Activated naive CD4-positive, alpha-beta T cell treated with anti-CD3 and anti-CD28 coated beads, Interleukin-2, amount 10 ng/mL, durations not matched to agents 7 days and 5 days (primary cell): ENCODE measurements around the gene ADD3.

Source experiments
- CTCF ChIA-PET: fragments of 350-600 bp; sonication (Branson Sonifier 250); formaldehyde crosslinking; loops from one replicate; lab custom pipeline; 2021; ENCODE audit warnings: antibody characterized with exemption; lab: Charles Lee
- DNase-seq: peaks from one replicate; pipeline ENCODE4 v3.0.0-alpha.2; 2020
- H3K27ac Mint-ChIP-seq: one replicate; pipeline ENCODE4 v1.8.0; 2021; ENCODE audit warnings: mild to moderate bottlenecking, moderate library complexity, mixed read lengths
- H3K27me3 Mint-ChIP-seq: one replicate; pipeline ENCODE4 v1.8.0; 2021; ENCODE audit warnings: mild to moderate bottlenecking, mixed read lengths
- H3K36me3 Mint-ChIP-seq: one replicate; pipeline ENCODE4 v1.8.0; 2021; ENCODE audit warnings: mixed read lengths
- H3K4me1 Mint-ChIP-seq: one replicate; pipeline ENCODE4 v1.8.0; 2021; ENCODE audit warnings: mixed read lengths
- H3K4me3 Mint-ChIP-seq: one replicate; pipeline ENCODE4 v1.8.0; 2021; ENCODE audit warnings: mild to moderate bottlenecking, moderate library complexity, mixed read lengths
- H3K9me3 Mint-ChIP-seq: one replicate; pipeline ENCODE4 v1.8.0; 2021; ENCODE audit warnings: mixed read lengths

Gene ADD3

DNA sequence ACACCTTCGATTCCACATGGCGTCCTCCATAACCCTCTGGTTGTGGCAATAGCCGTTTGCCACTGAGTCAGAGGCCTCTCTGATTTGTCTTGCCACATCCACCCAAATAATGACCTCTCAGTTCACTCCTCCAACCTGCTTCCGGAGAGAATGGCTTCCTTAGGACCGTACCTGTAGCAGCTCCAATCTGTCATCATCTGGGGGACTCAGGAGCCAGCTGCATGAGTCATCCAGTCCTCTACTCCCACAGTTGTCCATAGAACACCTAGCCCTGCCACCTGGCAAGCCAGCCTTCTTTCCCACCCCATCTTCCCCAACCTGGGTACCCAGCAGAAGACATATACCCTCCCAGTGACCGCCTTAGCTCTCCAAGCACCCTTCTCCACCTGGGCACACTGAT lies 135.2 kb downstream of the ADD3 start:
- Mint-ChIP-seq H3K27me3 (peaks cover 31% of the 10 kb centered on the region), H3K4me1 (peaks cover 35% of the 10 kb centered on the region), H3K4me3 (no peak overlapping the region), H3K27ac (no peak overlapping the region), H3K9me3 (no peaks in the 10 kb centered on the region), H3K36me3 (peaks cover 9% of the 10 kb centered on the region)
- no peak for DNase-seq
- CTCF ChIA-PET = interaction anchor here (2.7 to 6.2 kb wide), 2 partner anchors 78 to 137 kb away, joined by 7 to 61 read pairs; no protein-coding TSS in a partner anchor

DNA sequence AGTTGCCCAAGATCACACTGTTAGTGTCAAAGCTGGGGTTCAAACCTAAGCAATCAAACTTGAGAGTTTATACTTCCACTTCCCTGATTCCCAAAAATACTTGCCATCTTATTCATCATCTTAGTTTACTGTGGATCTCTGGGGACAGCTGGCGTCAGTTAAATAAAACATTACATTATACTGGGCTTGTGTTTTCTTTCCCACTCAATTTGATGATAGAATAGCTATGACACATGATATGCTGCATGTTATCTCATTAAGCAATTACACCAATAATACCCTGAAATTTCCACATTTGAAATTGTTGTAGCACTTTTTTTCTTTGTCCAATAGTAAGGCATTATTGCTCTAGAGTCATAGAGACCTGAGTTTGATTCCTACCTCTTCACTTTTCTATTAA lies 136.7 kb downstream of the ADD3 start:
- Mint-ChIP-seq H3K27me3 (peaks cover 46% of the 10 kb centered on the region), H3K9me3 (no peaks in the 10 kb centered on the region), H3K4me1 (peaks cover 29% of the 10 kb centered on the region), H3K36me3 (peaks cover 4% of the 10 kb centered on the region), H3K4me3 (no peak overlapping the region), H3K27ac (no peak overlapping the region)
- no peak for DNase-seq
- CTCF ChIA-PET = interaction anchor here (1.3 to 2.7 kb wide), 3 partner anchors 62 to 134 kb away, joined by 4 to 7 read pairs (median 5); no protein-coding TSS in a partner anchor

DNA sequence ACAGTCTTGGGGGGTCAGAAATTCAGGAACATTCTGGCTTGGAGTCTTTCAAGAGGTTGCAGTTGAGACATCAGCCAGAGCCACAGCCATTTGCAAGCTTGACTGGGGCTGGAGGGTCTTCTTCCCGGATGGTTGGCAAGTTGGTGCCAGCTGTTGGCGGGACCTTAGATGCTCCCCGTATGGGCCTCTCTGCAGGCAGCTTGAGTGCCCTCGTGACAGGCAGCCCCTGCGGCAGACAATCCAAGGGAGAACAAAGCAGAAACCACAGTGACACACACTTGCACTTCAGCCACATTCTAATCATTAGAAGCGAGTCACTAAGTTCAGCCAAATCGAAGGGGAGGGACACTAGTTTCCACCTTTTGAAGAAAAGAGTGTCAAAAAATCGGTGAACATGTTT lies 140.2 kb downstream of the ADD3 start:
- H3K27me3 Mint-ChIP-seq = peaks cover 79% of the 10 kb centered on the region

DNA sequence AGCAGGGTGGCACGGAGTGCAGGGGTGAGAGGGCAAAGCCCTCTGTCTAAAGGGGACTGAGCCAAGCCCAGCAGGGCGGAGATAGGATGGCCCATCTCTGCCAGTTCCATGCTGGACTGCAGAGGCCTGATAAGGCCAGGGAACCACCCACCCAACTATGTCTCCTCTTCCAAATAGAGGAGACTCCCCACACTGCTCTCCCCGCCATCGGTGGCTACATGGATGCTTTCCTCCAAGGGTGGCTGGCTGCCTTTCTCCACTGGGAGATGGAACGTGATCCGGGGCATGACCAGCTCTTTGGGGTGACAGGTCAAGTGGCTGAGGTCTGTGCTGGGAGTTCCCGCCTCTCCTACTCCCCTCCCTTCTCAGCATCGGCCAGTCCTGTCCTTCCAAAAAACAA lies 141.5 kb downstream of the ADD3 start:
- Mint-ChIP-seq H3K27ac (no peak overlapping the region), H3K9me3 (no peaks in the 10 kb centered on the region), H3K4me3 (no peak overlapping the region), H3K27me3 (peaks cover 89% of the 10 kb centered on the region), H3K4me1 (peaks cover 15% of the 10 kb centered on the region), H3K36me3 (peaks cover 5% of the 10 kb centered on the region)
- no peak for DNase-seq
- CTCF ChIA-PET = interaction anchor here (0.6 to 1.4 kb wide), 2 partner anchors 10 to 37 kb away, joined by 3 to 4 read pairs; no protein-coding TSS in a partner anchor

More for the DNA sequence above, 140.2 kb downstream of the ADD3 start:
- Mint-ChIP-seq H3K4me1 (peaks cover 9% of the 10 kb centered on the region), H3K36me3 (no peaks in the 10 kb centered on the region), H3K27ac (no peak overlapping the region), H3K9me3 (no peaks in the 10 kb centered on the region), H3K4me3 (no peak overlapping the region)
- CTCF ChIA-PET = interaction anchor here (1.3 kb wide), 1 partner anchor 12 kb away, joined by 3 read pairs; no protein-coding TSS in a partner anchor
- DNase-seq = no peak

DNA sequence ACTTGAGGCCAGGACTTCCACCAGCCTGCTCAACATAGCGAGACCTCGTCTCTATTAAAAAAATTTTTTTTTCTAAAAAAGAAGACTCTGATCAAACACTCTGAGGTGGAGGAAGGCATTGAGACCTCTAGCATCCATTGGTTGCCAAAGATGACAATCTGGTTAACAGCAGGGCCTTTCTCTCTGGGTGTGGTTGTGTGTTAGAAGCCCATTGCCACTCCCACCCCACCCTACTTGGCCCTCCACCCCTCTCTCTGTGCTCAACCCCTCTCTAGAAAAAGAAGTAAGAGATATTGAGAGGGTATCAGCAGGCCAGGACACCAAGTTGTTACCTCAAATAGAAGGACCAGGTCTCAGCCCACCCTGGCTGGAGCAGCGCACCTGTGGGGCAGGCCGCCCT lies 142.3 kb downstream of the ADD3 start:
- CTCF ChIA-PET = interaction anchor here (1.4 kb wide), 1 partner anchor 10 kb away, joined by 3 read pairs; no protein-coding TSS in a partner anchor
- no peaks in the 10 kb centered on the region for H3K9me3 Mint-ChIP-seq
- peaks cover 6% of the 10 kb centered on the region for H3K36me3 Mint-ChIP-seq
- DNase-seq = no peak
- H3K27ac Mint-ChIP-seq = no peak overlapping the region
- no peak overlapping the region for H3K4me3 Mint-ChIP-seq
- H3K4me1 Mint-ChIP-seq = peaks cover 21% of the 10 kb centered on the region
- peaks cover 93% of the 10 kb centered on the region for H3K27me3 Mint-ChIP-seq

DNA sequence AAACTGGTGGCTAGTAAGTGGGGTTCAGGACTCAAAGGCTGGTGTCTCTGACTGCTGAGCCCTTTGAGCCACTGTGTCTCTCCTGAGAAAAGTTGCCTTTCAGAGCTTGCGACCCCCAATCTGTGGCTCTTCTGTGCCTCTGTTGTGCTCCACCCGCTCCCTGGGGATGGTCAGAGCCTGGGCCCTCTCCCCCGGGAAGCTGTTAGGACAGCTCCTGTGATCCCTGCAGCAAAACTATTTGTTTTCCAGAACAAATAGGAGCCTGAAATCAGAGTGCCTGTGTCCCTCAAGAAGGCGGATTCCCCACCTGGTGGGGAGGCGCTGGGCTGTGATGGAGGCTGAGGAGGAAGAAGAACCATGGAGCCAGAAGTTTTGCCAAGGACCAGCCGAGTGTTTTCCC lies 143.2 kb downstream of the ADD3 start:
- Mint-ChIP-seq H3K4me3 (no peak overlapping the region), H3K27me3 (peaks cover 93% of the 10 kb centered on the region), H3K27ac (no peak overlapping the region), H3K36me3 (peaks cover 6% of the 10 kb centered on the region), H3K4me1 (peaks cover 29% of the 10 kb centered on the region), H3K9me3 (no peaks in the 10 kb centered on the region)
- CTCF ChIA-PET = interaction anchor here (1.3 kb wide), 1 partner anchor 12 kb away, joined by 3 read pairs; no protein-coding TSS in a partner anchor
- DNase-seq = no peak

DNA sequence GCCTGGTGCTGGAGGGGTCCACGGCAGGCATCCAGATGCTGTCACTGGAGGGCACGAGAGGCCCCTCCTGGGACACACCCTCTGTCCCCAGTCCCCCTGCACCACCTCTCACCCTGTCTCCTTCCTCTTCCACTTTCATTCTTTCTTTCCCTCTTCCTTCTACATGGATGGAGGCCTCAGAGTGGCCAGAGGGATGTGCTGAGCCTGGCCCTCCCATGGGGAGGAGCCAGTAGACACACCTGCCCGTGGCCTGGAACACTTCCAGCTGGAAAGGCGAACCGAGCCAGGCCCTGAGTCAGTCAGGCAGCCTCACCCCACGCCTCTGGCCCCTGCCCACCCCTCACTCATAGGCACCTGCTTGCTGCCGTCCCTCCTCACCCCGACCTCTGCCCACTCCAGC lies 143.7 kb downstream of the ADD3 start:
- Mint-ChIP-seq H3K9me3 (no peaks in the 10 kb centered on the region), H3K27ac (no peak overlapping the region), H3K4me1 (peaks cover 32% of the 10 kb centered on the region), H3K27me3 (peaks cover 97% of the 10 kb centered on the region), H3K36me3 (peaks cover 6% of the 10 kb centered on the region), H3K4me3 (no peak overlapping the region)
- CTCF ChIA-PET = interaction anchor here (1.3 kb wide), 1 partner anchor 12 kb away, joined by 3 read pairs; no protein-coding TSS in a partner anchor
- DNase-seq = no peak

DNA sequence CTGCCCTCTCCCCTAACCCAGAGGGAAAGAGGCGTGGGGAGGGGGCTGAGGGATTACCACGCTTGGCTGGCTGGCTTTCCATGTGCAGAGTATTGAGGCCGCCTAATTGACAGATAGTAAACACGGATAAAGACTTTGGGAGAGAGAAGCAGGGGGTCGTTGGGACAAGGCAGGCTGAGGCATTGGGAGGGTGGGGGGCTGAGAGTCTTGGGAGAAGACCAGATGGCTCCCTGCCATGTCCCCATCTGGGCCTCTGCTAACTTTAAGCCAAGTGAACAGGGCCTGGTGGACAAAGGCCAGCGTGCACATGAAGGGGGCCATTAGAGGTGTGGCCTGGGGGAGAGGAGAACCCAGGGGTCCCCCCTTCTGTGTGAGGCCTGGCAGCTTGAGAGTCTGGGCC lies 144.2 kb downstream of the ADD3 start:
- H3K4me1 Mint-ChIP-seq = peaks cover 38% of the 10 kb centered on the region
- DNase-seq = no peak
- H3K27ac Mint-ChIP-seq = no peak overlapping the region
- H3K36me3 Mint-ChIP-seq = peaks cover 6% of the 10 kb centered on the region
- no peak overlapping the region for H3K4me3 Mint-ChIP-seq
- CTCF ChIA-PET = interaction anchor here (1.3 kb wide), 1 partner anchor 13 kb away, joined by 3 read pairs; no protein-coding TSS in a partner anchor
- no peaks in the 10 kb centered on the region for H3K9me3 Mint-ChIP-seq
- peaks cover 100% of the 10 kb centered on the region for H3K27me3 Mint-ChIP-seq

DNA sequence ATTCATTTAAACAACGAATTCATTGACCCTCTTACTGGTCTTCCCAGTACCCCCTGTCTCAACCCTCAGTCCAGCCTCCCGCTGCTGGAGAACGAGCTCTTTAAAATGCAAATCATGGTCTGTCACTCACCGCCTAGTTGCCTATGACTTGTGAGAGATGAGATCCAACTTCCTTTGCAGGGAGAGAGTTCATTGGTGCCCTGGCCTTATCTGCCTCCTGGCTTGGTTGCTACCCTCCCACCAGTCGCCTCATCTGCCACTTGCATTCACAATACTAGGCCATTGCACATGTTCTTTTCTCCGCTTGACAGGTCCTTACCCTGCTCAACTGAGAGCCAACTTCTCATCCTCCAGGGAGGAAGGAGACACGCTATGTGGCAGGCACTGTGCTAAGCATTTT lies 145.6 kb downstream of the ADD3 start:
- Mint-ChIP-seq H3K9me3 (no peaks in the 10 kb centered on the region), H3K4me1 (peaks cover 46% of the 10 kb centered on the region), H3K27ac (no peak overlapping the region), H3K27me3 (peaks cover 100% of the 10 kb centered on the region), H3K4me3 (no peak overlapping the region), H3K36me3 (peaks cover 6% of the 10 kb centered on the region)
- no peak for DNase-seq
- CTCF ChIA-PET = interaction anchor here (1.0 kb wide), 1 partner anchor 68 kb away, joined by 3 read pairs; no protein-coding TSS in a partner anchor

DNA sequence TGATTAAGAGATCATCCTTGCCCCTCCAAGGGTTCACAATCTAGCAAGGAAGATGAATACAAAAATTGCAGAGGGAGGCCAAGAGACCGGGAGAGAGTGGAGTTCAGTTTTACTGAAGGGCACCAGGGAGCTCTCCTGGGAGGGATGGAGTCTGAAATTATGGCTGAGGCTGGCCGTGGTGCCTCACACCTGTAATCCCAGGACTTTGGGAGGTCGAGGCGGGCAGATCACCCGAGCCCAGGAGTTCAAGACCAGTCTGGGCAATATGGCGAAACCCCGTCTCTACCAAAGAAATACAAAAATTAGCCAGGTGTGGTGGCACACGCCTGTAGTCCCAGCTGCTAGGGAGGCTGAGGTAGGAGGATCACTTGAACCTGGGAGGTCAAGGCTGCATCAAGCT lies 148.3 kb downstream of the ADD3 start:
- no peak for DNase-seq
- CTCF ChIA-PET = interaction anchor here (1.2 to 2.1 kb wide), 3 partner anchors 15 to 50 kb away, joined by 3 to 9 read pairs (median 4); no protein-coding TSS in a partner anchor
- Mint-ChIP-seq H3K36me3 (peaks cover 6% of the 10 kb centered on the region), H3K4me1 (peaks cover 49% of the 10 kb centered on the region), H3K9me3 (no peaks in the 10 kb centered on the region), H3K27me3 (peaks cover 99% of the 10 kb centered on the region), H3K27ac (peak overlapping the region; percentile 71), H3K4me3 (peak overlapping the region; percentile 7)

DNA sequence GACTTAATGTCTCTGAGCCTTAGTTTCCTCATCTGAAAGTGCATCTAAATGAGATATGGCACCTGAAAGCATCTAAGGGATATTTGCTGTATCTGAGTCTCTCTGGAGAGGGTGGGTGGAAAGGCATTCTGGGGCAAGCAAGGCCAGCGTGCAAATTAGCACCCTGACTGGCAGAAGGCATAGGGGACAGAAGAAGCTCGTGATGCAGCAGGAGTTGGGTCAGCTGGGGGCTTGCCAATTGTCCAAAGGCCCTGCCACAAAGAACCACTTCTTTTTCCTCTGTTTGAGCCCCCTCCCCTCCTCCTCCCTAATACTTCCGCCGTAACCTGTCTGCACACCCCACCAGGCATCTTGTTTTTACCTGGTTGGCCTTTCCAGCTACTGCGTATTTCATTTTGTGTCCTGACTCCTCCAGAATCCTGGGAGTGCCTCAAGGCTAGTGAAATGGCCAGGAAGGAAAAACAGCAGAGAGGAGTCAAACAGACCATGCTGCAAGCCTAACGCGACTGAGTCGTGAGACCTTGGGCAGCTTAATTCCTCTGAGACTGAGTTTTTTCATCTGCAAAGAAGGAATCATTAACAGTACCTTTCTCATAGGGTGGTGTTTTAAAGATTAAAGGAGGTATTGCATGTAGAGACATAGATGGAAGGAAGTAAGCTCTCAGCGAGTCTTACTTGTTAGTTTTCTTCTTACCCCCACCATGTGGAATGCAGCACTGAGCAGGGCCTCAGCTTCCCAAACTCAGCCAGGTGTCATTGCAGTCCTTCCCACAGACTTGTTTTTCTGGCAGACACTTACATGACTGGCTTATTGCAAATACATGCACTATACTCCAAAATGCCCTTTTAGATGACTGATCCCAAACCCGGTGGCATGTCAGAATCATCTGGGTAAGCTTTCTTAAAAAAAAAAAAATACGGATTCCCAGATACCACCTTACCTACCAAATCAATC lies 150.5 kb downstream of the ADD3 start:
- Mint-ChIP-seq H3K36me3 (peaks cover 6% of the 10 kb centered on the region), H3K4me1 (peaks cover 48% of the 10 kb centered on the region), H3K27me3 (peaks cover 99% of the 10 kb centered on the region), H3K27ac (no peak overlapping the region), H3K4me3 (no peak overlapping the region), H3K9me3 (no peaks in the 10 kb centered on the region)
- CTCF ChIA-PET = interaction anchor here (0.6 to 1.2 kb wide), 3 partner anchors 12 to 275 kb away, joined by 3 to 4 read pairs (median 3); no protein-coding TSS in a partner anchor
- DNase-seq = no peak

DNA sequence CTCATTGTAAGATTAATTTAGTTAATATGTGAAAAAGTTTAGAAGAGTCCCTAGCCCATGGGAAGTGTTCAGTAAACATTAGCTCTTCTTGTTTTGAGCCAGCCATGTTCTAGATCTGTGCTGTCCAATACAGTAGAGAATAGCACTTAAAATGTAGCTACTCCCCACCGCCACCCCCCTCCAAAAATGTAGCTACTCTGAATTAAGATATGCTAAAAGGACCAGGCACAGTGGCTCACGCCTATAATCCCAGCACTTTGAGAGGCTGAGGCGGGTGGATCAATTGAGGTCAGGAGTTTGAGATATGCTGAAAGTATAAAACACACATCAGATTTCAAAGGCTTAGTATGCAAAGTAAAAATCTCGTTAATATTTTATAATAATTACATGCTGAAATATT lies 152.3 kb downstream of the ADD3 start:
- Mint-ChIP-seq H3K27me3 (peaks cover 97% of the 10 kb centered on the region), H3K36me3 (no peaks in the 10 kb centered on the region), H3K4me3 (no peak overlapping the region), H3K27ac (no peak overlapping the region), H3K9me3 (no peaks in the 10 kb centered on the region), H3K4me1 (peaks cover 33% of the 10 kb centered on the region)
- DNase-seq = no peak
- CTCF ChIA-PET = no interaction called here

DNA sequence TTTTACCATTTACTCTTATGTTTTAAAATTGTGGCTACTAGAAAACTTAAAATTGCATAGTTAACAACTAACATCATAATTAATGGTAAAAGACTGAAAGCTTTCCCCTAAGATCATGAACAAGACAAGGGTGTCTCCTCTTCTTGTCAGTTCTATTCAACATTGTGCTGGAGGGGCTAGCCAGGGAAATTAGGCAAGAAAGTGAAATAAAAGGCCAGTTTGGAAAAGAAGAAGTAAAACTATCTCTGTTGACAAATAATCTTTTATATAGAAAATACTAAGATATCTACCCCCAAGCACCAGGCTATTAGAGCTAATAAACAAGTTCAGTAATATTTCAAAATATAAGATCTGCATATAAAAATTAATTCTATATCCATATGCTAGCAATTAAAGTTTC lies 152.7 kb downstream of the ADD3 start:
- no peak overlapping the region for H3K4me3 Mint-ChIP-seq
- no peaks in the 10 kb centered on the region for H3K36me3 Mint-ChIP-seq
- H3K4me1 Mint-ChIP-seq = peaks cover 29% of the 10 kb centered on the region
- peaks cover 97% of the 10 kb centered on the region for H3K27me3 Mint-ChIP-seq
- no peak for DNase-seq
- CTCF ChIA-PET = interaction anchor here (0.6 kb wide), 1 partner anchor 455 kb away, joined by 3 read pairs; no protein-coding TSS in a partner anchor
- H3K27ac Mint-ChIP-seq = no peak overlapping the region
- H3K9me3 Mint-ChIP-seq = no peaks in the 10 kb centered on the region

DNA sequence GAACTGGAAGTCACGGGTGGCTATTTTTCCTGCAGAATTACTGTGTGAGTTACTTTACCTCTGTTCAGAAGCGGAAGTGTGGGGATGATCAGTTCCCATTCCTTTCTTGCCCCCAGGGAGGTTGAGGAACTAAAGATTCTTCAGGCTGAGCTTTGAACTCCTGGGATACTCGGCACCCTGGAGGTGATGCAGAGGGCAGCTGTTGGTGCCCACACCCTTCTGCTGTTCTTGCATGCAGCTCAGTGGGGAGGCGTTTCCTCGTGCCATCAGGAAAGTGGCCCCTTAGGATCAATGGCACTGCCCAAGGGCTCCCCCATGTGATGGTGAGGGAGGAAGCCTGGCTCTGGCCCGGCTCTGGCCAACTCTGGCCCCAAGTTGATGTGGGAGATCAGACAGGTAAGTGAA lies 155.0 kb downstream of the ADD3 start:
- CTCF ChIA-PET = no interaction called here
- DNase-seq = no peak
- Mint-ChIP-seq H3K4me1 (peaks cover 9% of the 10 kb centered on the region), H3K27me3 (peaks cover 97% of the 10 kb centered on the region), H3K9me3 (no peaks in the 10 kb centered on the region), H3K27ac (no peak overlapping the region), H3K4me3 (no peak overlapping the region), H3K36me3 (no peaks in the 10 kb centered on the region)
